Activated naive CD4-positive, alpha-beta T cell treated with anti-CD3 and anti-CD28 coated beads, Interleukin-2, amount 50 U/mL, for 72 hours (primary cell): Measurements from ENCODE around the gene RBL2. TPM values are rescaled to one million over a fixed set of nuclear protein-coding genes. Genes with fewer than 3 reads are reported as not detected.
"Not testable (repeated sequence)": the region's sequence is repeated elsewhere in the genome, so short reads cannot be mapped to it uniquely, and the experiment has no call there.

ENCODE experiments used
- ATAC-seq, 2 donors: fragments of 150-1000 bp; cut with Tn5 transposase; 2 replicates each; pipeline ENCODE4 v1.10.0; 2021; ENCODE audit warnings: mild to moderate bottlenecking in 2 of 2, moderate library complexity in 2 of 2
- DNase-seq, 2 donors: peaks; one replicate each; pipeline ENCODE4 v3.0.0; 2021 to 2022; ENCODE audit warnings: low spot score in 2 of 2
- H3K27ac Mint-ChIP-seq, 2 donors: one replicate each; pipeline ENCODE4 v1.8.0; 2022; ENCODE audit warnings: mild to moderate bottlenecking in 2 of 2, mixed read lengths in 2 of 2
- H3K36me3 Mint-ChIP-seq, 2 donors: one replicate each; pipeline ENCODE4 v1.8.0; 2022; ENCODE audit warnings: mixed read lengths in 2 of 2
- H3K9me3 Mint-ChIP-seq, 2 donors: one replicate each; pipeline ENCODE4 v1.8.0; 2022; ENCODE audit warnings: mixed read lengths in 2 of 2
- total RNA-seq, 2 donors: library from RNA; stranded (reverse); gene quantifications; one replicate each; pipeline ENCODE4 v1.2.3, GENCODE V29; 2022

The RBL2 gene
- total RNA-seq, 2 donors from 2014 or later, result 81.1 to 84.7 TPM

DNA sequence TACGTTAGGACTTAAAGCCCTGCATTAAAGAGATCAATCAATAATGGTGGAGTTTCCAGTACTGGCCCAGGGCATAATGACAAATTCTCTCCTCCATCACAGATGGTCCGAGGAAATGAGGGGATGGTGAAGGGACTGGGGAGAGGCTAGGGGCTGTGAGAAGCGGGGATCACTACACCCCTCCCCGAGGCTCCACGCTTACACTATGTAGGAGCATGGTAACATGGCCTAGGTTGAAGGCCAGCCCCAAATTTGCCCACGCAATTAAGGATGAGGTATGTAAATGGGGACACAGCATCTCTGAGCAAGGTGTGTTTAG is 76.8 kb downstream of the RBL2 start:
- peak in 1 of 2 donors; percentile 28 for ATAC-seq
- no peak overlapping the region for H3K27ac Mint-ChIP-seq

GRCh38 chr16:53511403-53512280 is 77.4 kb downstream of the RBL2 start:
- H3K27ac Mint-ChIP-seq, result no peak overlapping the region
- H3K36me3 Mint-ChIP-seq, result peaks cover 0 to 19% of the 10 kb centered on the region in 2 donors
- ATAC-seq, result no peak
- H3K9me3 Mint-ChIP-seq, result peaks cover 0 to 6% of the 10 kb centered on the region in 2 donors
- DNase-seq, result no peak

More for the DNA sequence above, 76.8 kb downstream of the RBL2 start:
- no peak for DNase-seq
- Mint-ChIP-seq H3K9me3 (peaks cover 0 to 6% of the 10 kb centered on the region in 2 donors), H3K36me3 (peaks cover 0 to 16% of the 10 kb centered on the region in 2 donors)

- H3K27ac Mint-ChIP-seq, H3K9me3 Mint-ChIP-seq, ATAC-seq, DNase-seq: not testable (repeated sequence)
- peaks cover 0 to 21% of the 10 kb centered on the region in 2 donors for H3K36me3 Mint-ChIP-seq
Observed at GRCh38 chr16:53512795-53513194, 78.5 kb downstream of the RBL2 start.

DNA sequence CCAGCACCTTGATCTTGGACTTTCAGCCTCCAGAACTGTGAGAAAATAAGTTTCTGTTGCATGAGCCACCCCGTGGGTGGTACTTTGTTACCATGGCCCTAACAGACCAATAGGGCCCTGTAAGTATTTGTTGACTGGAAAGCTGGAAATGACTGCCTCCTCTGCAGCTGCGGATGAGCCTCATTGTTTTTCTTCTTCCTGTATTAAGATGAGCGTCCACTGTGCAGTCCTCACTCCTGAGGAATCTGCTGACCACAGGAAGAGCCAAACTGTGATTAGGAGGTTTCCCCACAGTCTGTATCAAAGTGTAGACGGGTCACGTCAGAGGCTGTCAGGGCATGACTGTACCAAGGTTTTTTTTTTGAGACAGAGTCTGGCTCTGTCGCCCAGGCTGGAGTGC is 81.0 kb downstream of the RBL2 start:
- H3K9me3 Mint-ChIP-seq, result peaks cover 0 to 6% of the 10 kb centered on the region in 2 donors
- H3K27ac Mint-ChIP-seq, result no peak overlapping the region
- DNase-seq (no peak), ATAC-seq (no peak)
- H3K36me3 Mint-ChIP-seq, result peaks cover 0 to 36% of the 10 kb centered on the region in 2 donors

DNA sequence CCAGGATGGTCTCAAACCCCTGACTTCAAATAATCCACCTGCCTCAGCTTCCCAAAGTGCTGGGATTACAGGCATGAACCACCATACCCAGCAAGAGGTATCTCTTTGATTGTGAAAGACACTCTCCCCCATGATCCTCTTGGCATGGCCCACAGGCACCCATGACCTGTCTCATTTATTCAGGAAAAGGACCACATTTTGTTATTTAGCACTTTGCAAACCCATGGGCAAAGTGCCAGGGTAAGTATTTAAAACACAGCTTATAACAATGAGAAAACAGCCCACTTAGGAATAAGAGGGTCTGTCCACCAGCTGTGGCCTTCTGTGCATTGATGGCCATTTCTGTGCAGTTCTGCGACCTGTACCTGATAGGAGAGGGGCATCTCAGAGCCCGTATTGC is 81.5 kb downstream of the RBL2 start:
- ATAC-seq (no peak), DNase-seq (no peak)
- Mint-ChIP-seq H3K9me3 (peaks cover 0 to 6% of the 10 kb centered on the region in 2 donors), H3K36me3 (peaks cover 0 to 36% of the 10 kb centered on the region in 2 donors), H3K27ac (no peak overlapping the region)

- ATAC-seq, result no peak
- Mint-ChIP-seq H3K27ac (no peak overlapping the region), H3K9me3 (peaks cover 0 to 6% of the 10 kb centered on the region in 2 donors), H3K36me3 (peaks cover 0 to 36% of the 10 kb centered on the region in 2 donors)
- no peak for DNase-seq
Observed at GRCh38 chr16:53517851-53518250, 83.6 kb downstream of the RBL2 start.

- Mint-ChIP-seq H3K27ac (peak overlapping the region; percentile 81 to 91), H3K9me3 (peaks cover 0 to 6% of the 10 kb centered on the region in 2 donors), H3K36me3 (peaks cover 0 to 36% of the 10 kb centered on the region in 2 donors)
- DNase-seq (peak; percentile 56 to 83), ATAC-seq (peak; percentile 87 to 98)
Observed at GRCh38 chr16:53518550-53519416, 84.5 kb downstream of the RBL2 start.

- DNase-seq (no peak), ATAC-seq (peak in 1 of 2 donors; percentile 10)
- peak overlapping the region; percentile 81 to 91 for H3K27ac Mint-ChIP-seq
- H3K9me3 Mint-ChIP-seq, result no peaks in the 10 kb centered on the region
- peaks cover 0 to 30% of the 10 kb centered on the region in 2 donors for H3K36me3 Mint-ChIP-seq
Observed at GRCh38 chr16:53519417-53520091, 85.3 kb downstream of the RBL2 start.

GRCh38 chr16:53523126-53523804 is 89.0 kb downstream of the RBL2 start:
- H3K9me3 Mint-ChIP-seq, result no peaks in the 10 kb centered on the region
- DNase-seq (no peak), ATAC-seq (no peak)
- no peak overlapping the region for H3K27ac Mint-ChIP-seq
- peaks cover 0 to 11% of the 10 kb centered on the region in 2 donors for H3K36me3 Mint-ChIP-seq

DNA sequence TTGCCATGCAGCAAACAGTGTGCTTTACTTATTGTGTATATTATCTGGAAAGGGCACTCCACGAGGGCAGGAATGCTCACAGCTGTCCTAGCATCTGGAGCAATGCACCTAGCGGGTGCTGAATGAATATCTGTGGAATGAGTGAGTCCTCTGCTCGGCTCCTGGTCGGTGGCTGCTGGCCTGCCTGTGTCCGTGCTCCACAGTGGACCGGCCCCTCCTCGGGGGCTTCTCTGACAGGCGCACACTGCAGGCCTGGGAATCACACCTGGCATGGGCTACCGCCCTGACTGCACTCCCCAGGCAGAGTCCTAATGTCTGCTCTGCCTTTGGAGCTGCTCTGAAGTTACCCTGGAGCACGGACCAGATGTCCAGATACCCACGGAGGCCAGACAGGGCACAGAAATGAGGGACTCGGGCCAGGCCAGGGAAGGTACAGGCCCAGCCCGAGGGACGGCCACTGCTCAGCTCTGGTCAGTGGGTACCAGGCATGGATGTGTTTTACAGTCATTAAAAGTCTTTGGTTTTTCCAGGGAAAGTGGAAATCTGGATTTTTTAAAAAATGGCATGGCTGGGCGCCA is 89.8 kb downstream of the RBL2 start:
- no peak overlapping the region for H3K27ac Mint-ChIP-seq
- no peak for DNase-seq
- no peak for ATAC-seq
- no peaks in the 10 kb centered on the region for H3K9me3 Mint-ChIP-seq
- peaks cover 0 to 11% of the 10 kb centered on the region in 2 donors for H3K36me3 Mint-ChIP-seq

- DNase-seq (no peak), ATAC-seq (no peak)
- Mint-ChIP-seq H3K27ac (no peak overlapping the region), H3K36me3 (no peaks in the 10 kb centered on the region), H3K9me3 (no peaks in the 10 kb centered on the region)
Observed at GRCh38 chr16:53528797-53529196, 94.5 kb downstream of the RBL2 start.

DNA sequence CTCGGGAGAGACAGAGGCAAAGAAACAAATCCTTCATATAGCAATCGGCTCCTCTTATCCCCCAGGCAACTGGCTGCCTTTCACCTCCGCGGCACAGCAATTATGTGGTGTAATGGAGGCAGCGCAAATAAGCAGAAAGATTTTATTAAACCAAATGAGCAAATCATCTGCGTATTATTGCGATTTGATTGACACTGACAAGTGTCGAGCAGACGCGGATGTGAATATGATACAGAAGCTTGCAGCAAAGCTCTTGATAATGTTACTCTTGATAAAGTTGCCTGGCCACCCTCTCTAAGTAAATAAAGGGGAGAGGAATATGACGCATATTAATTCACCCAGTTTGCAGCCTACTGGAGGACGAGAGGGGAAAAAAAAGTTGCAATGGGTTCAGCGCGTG is 95.2 kb downstream of the RBL2 start:
- H3K36me3 Mint-ChIP-seq, result no peaks in the 10 kb centered on the region
- no peaks in the 10 kb centered on the region for H3K9me3 Mint-ChIP-seq
- H3K27ac Mint-ChIP-seq, result no peak overlapping the region
- ATAC-seq (no peak), DNase-seq (no peak)

- H3K36me3 Mint-ChIP-seq, result no peaks in the 10 kb centered on the region
- no peak for DNase-seq
- no peaks in the 10 kb centered on the region for H3K9me3 Mint-ChIP-seq
- H3K27ac Mint-ChIP-seq, result no peak overlapping the region
- no peak for ATAC-seq
Observed at GRCh38 chr16:53530046-53530445, 95.8 kb downstream of the RBL2 start.

GRCh38 chr16:53530741-53531140 is 96.5 kb downstream of the RBL2 start:
- Mint-ChIP-seq H3K27ac (no peak overlapping the region), H3K36me3 (no peaks in the 10 kb centered on the region), H3K9me3 (no peaks in the 10 kb centered on the region)
- DNase-seq (no peak), ATAC-seq (no peak)

DNA sequence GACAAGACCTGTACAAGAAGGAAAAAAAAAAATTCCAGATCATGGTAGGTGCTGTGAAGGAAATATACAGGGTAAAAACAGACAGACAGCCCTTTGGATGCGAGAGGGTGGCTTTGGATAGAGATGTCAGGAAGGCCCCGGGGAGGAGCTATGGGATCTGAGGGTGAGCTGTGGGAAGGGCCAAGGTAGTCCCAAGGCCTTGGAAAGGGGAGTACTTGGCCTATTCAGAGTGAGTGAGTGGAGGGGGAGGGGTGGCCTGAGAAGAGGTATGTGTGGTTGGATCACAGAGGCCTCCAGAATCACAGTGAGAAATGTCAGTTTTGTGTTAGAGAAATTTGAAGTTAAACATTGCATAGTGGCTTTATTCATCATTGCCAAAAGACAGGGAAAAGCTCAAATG is 99.9 kb downstream of the RBL2 start:
- Mint-ChIP-seq H3K27ac (peak overlapping the region; percentile 4 to 69), H3K36me3 (peaks cover 0 to 7% of the 10 kb centered on the region in 2 donors), H3K9me3 (no peaks in the 10 kb centered on the region)
- DNase-seq (no peak), ATAC-seq (no peak)

DNA sequence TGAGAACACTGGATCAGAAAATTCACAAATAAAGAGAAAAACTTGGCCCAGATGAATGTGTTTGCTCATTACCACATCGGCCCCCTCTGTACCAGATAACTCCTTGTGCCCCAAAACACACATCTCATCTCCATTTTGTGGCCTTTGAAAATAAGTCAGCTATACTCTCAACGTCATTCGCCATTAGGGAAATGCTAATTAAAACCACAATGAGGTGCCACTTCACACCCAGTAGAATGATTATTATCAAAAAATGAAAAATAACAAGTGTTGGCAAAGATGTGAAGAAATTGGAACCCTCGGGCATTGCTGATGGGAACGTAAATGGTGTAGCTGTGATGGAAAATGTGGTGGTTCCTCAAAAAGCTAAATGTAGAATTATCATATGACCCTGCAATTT is 103.4 kb downstream of the RBL2 start:
- Mint-ChIP-seq H3K27ac (no peak overlapping the region), H3K36me3 (peaks cover 0 to 7% of the 10 kb centered on the region in 2 donors), H3K9me3 (no peaks in the 10 kb centered on the region)
- DNase-seq (no peak), ATAC-seq (no peak)
